GM12864 (cell line): Measurements from ENCODE around the gene SFT2D2.

Experiments used
- DNase-seq: peaks from one replicate; pipeline ENCODE4 v3.0.0-alpha.2; 2011; ENCODE audit warnings: low read depth
- H3K4me3 ChIP-seq: 2 replicates; pipeline ENCODE4 v1.5.1; 2011; ENCODE audit warnings: mild to moderate bottlenecking, low read depth, low read length, control low read depth
- TF ChIP-seq, protein P1 (sequence below): IDR thresholded peaks from 2 replicates; pipeline ENCODE4 v1.5.1; 2011; ENCODE audit warnings: low read depth, mild to moderate bottlenecking, moderate library complexity, low read length, control low read depth, inconsistent platforms; ENCODE audit errors: missing control alignments

SFT2D2 gene

DNA sequence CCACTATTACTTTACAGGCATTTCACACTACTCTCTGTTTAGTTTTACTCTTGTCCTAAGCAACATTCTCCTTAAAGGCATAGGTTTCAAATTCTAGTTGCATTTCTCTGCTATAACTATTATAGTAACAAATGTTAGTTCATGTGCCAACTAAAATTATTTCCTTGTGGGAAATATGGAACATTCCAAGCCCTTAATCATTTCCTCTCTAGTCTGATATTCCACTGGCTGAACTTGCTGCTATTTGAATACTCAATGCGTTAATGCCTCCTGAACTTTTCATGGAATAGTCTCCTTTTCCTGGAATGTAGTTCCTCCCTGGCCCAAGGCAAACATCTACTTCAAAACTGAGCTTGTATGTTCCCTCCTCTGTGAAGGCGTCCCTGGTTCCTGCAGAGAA, 35.6 kb downstream of the SFT2D2 start:
- no peak overlapping the region for H3K4me3 ChIP-seq
- DNase-seq = no peak
- TF ChIP-seq, protein P1, sequence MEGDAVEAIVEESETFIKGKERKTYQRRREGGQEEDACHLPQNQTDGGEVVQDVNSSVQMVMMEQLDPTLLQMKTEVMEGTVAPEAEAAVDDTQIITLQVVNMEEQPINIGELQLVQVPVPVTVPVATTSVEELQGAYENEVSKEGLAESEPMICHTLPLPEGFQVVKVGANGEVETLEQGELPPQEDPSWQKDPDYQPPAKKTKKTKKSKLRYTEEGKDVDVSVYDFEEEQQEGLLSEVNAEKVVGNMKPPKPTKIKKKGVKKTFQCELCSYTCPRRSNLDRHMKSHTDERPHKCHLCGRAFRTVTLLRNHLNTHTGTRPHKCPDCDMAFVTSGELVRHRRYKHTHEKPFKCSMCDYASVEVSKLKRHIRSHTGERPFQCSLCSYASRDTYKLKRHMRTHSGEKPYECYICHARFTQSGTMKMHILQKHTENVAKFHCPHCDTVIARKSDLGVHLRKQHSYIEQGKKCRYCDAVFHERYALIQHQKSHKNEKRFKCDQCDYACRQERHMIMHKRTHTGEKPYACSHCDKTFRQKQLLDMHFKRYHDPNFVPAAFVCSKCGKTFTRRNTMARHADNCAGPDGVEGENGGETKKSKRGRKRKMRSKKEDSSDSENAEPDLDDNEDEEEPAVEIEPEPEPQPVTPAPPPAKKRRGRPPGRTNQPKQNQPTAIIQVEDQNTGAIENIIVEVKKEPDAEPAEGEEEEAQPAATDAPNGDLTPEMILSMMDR = no peak

- TF ChIP-seq, protein P1 = no peak
- no peak for DNase-seq
- H3K4me3 ChIP-seq = no peak overlapping the region
Observed at GRCh38 chr1:168263130-168263529, 37.3 kb downstream of the SFT2D2 start.

DNA sequence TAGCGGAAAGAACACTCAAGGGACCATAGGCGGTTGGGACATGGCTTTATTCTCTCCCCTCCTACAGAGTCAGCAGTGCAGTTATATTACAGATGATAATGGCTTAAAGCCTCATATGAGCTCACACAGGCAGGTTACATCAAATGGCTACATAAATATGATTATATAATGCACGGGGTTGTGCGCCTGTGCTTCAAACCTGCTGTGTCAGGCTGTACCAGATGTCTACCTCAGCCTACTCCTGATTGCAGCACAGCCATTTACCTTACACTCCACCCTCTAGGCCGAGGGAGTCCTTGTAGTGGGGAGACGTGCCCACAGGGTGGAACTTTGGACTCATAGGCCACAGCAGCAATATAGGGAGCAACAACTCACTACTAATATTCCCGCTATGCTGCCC, 38.5 kb downstream of the SFT2D2 start:
- TF ChIP-seq, protein P1 = no peak
- no peak overlapping the region for H3K4me3 ChIP-seq
- no peak for DNase-seq

GRCh38 chr1:168265596-168265995, 39.8 kb downstream of the SFT2D2 start:
- no peak overlapping the region for H3K4me3 ChIP-seq
- DNase-seq = no peak
- TF ChIP-seq, protein P1 = no peak

DNA sequence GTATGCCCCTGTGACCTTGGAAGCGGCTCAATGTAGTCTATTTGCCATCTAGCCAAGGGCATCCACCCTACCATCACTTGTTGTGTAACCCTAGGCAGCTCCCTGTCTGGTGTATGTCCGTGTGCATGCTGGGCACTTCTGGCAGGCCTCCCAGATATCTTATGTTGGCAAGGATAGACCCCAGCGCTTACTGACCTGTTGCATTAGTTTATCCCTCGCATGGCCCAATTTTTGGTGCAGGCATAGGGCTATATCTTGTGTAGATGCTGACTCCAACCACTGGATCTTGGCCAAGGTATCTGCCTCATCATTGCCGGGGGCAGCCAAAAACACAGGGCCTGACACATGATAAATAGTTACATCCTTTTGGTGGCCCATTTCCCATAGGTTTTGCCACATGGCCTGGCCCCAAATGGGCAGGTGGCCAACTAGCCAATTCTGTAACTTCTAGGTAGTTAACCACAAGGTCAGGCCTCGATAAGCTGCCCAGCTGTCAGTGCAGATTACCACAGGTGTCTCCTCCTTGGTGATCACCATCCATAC, 40.9 kb downstream of the SFT2D2 start:
- TF ChIP-seq, protein P1 = no peak
- DNase-seq = no peak
- no peak overlapping the region for H3K4me3 ChIP-seq

DNA sequence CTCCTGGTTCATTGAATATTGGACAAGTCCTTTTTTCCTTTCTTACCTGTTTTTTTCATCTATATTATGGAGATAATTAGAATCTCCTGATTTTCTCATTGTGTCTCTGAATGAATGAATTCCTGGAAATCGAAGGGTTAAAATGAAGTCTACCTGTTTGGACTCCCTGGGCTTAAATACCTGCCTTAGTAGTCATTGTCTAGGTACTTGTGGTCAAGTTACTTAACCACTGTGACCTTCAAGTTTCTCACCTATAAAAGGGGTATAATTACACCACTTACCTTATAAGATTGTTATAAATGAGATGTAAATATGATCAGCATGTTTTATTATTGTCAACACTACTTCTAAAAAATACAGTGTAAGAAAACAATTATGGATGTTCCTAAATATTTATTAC, 45.8 kb downstream of the SFT2D2 start:
- TF ChIP-seq, protein P1 = no peak
- no peak for DNase-seq
- no peak overlapping the region for H3K4me3 ChIP-seq

- DNase-seq = no peak
- no peak overlapping the region for H3K4me3 ChIP-seq
- TF ChIP-seq, protein P1 = no peak
Observed at GRCh38 chr1:168273575-168273974, 47.8 kb downstream of the SFT2D2 start.
